GM12874 (cell line): ENCODE data around the gene BACH2.

Source experiments
- CTCF ChIP-seq: IDR thresholded peaks from 2 replicates; pipeline ENCODE4 v1.5.1; 2011; ENCODE audit warnings: low read depth, mild to moderate bottlenecking, control low read depth, low read length, moderate library complexity; ENCODE audit not compliant: insufficient read depth

BACH2 gene

GRCh38 chr6:90271831-90272230, 24.8 kb downstream of the BACH2 start:
- TF ChIP-seq CTCF: no peak

GRCh38 chr6:90269334-90269733, 27.3 kb downstream of the BACH2 start:
- no peak for TF ChIP-seq CTCF

GRCh38 chr6:90268178-90268577, 28.5 kb downstream of the BACH2 start:
- TF ChIP-seq CTCF: no peak

GRCh38 chr6:90266905-90267621, 29.6 kb downstream of the BACH2 start:
- no peak for TF ChIP-seq CTCF

GRCh38 chr6:90264561-90264960, 32.1 kb downstream of the BACH2 start:
- TF ChIP-seq CTCF: no peak

- TF ChIP-seq CTCF: no peak
These were observed 33.0 kb downstream of the BACH2 start for GRCh38 chr6:90263633-90264032.

- no peak for TF ChIP-seq CTCF
These were observed 34.8 kb downstream of the BACH2 start for GRCh38 chr6:90261801-90262200.

GRCh38 chr6:90257486-90257738, 39.2 kb downstream of the BACH2 start:
- TF ChIP-seq CTCF: no peak
